ENCODE results near the gene PDE8B.

PDE8B gene

DNA sequence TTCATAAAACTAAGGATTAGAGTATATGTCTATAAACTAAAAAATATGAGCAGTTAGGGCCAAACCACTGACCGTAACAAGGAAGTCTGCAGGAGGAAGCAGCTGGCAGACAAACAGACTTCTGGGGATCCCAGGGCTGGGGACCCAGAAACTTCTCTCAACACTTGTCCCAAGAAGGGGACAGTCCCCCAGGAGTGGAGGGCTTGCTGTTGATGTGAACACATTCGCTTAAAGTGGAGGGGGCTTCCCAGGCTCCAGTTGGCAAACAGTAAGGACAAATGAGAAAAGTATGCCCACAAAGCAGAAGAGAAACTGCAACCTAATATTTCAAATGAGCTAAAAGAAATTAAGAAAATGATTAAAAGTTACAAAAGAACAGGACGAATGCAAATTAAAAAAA is 83.7 kb downstream of the PDE8B start:
- DNase-seq (ENCODE audit: low read depth): no peak

DNA sequence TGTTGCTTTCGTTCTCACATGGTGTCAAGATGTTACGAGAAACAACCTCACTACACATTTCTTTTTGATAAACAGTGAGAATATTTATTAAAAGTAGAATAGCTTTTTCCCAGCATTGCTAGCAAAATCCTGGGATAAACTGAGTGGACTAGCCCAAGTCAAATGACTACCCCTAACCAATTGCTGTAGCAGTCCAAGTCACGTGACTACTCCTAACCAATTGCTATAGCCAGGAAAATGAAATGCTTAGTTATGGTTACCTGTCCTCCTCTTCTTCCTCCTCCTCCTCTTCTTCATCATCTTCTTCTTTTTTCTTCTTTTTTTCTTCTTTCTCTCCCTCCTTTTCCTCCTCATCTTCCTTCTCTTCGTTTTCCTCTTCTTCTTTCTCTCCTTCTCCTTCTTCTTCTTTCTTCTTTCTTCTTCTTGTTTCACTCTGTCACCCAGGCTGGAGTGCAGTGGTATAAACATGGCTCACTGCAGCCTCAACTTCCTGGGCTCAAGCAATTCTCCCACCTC is 85.4 kb downstream of the PDE8B start:
- DNase-seq (ENCODE audit: low read depth): no peak

- no peak for DNase-seq (ENCODE audit: low read depth)
Observed at GRCh38 chr5:77298146-77298545, 87.7 kb downstream of the PDE8B start.

- no peak for DNase-seq (ENCODE audit: low read depth)
Observed at GRCh38 chr5:77300451-77300850, 90.0 kb downstream of the PDE8B start.

GRCh38 chr5:77301447-77301883 is 91.0 kb downstream of the PDE8B start:
- DNase-seq (ENCODE audit: low read depth): no peak

- DNase-seq (ENCODE audit: low read depth): no peak
Observed at GRCh38 chr5:77302247-77302646, 91.8 kb downstream of the PDE8B start.

- DNase-seq (ENCODE audit: low read depth): no peak
Observed at GRCh38 chr5:77302653-77303052, 92.2 kb downstream of the PDE8B start.

DNA sequence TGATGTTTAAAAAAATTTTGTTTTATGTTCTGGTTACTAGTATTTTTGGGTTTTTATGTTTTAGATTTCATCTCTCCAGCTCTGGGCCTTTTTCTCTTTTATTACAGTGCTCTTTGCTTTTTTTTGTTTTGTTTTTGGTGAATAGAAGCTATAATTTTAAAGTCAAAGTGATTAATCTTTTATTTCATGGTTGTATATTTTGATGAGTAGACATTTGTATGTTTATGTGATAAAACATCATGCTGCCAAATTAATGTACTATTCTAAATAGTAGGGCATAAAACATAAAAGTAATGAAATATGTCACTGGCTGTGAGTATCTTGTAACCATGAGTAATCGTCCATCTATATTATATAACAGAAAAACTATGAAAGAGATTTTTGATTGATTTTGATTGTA is 93.9 kb downstream of the PDE8B start:
- no peak for DNase-seq (ENCODE audit: low read depth)

DNA sequence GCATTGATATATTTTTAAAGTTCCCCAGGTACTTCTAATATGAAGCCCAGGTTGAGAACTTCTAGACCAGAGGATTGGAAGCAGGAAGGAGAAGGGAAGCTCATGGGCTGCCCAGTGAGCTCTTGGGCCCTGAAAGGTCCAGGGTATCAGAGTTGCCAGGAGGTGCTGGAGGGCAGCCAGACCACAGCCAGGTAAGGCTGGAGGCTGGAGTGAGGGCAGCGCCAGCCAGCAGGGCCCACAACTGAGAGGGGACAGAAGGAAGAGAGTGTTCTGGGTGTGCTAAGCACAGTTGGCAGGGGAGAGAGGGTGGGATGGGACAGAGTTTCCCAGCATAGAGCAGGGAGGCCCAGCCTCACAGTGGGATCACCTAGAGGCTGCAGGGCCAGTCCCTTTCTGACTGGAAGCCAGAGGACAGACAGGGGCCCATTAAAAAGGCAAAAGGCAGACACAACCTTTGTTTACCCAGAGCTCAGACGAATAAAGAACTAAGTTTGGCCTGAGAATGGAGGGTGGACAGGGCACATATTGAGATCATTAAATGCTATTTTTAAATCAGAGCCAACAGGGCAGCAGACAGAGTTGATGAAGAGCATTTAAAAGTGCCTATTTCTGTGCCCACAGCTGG is 94.9 kb downstream of the PDE8B start:
- no peak for DNase-seq (ENCODE audit: low read depth)

DNA sequence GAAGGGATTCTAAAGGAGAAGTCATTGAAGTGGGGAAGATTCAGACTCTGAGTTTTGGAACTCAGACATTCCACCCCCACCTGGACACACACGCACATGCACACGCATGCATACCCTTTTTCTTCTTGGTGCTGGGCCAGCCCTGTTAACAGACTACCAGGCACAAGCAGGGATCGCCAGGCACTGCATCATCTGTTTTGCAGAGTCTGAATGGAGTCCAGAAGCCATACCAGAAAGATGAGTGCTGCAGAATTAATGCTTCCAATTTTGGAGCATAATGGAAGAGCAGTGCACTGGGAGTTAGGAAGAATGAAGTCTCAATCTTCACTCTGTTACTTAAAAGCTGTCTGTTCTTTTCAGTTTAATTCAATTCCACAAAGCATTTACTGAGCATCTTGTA is 95.5 kb downstream of the PDE8B start:
- DNase-seq (ENCODE audit: low read depth): no peak

DNA sequence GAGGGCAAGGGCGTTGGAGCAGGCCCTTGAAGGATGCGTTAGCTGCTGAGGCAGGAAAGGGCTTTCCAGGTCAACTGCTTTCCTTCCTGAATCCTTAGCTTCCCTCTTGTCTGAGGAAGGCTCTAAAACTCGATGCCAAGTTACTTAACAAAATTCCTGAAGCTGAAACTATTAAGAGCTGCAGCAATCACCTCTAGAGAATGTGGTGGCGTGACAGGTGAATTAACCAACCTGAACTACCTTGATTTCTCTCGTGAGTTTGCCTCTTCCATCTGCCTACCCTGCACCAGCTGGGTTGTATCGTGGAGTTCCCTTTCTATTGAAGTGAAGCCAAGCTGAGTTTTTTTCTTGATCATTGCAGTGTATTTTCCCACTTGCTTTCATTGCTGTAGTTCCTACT is 96.1 kb downstream of the PDE8B start:
- DNase-seq (ENCODE audit: low read depth): no peak

DNA sequence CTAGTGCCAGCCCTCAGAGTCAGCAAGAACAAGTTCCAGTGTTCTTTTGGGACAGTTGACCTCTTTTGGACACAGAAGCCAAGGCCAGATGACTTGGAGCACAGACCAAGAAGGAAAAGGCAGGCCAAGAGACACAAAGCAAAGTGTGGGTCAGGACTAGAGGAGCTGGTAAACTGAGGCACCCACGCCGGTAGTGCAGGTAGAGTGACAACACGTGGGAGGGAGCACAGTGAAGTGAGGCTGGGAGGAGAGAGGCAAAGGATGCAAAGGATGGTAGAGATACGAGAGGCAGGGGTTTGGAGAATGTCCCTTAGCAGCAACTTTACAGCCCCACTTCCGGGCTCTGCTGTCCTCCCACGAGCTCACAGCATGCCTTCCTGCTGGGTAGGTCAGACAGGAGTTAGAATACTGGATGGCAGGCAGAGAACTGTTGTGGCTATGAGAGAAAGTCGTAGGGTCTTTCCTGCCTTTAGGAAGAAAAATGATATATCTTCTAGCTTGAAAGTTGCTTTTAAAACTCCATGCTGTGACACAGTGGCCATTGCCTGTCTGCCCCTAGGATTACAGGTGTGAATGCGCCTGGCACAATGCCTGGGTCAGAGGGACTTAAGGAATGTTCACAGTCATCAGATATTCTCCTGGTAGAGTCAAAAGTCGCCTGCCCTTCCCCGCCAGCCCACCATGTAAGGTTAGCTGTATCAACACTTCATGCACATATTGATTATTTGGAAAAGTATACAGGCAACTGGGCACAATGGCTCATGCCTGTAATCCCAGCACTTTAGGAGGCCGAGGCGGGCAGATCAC is 97.9 kb downstream of the PDE8B start:
- no peak for DNase-seq (ENCODE audit: low read depth)

DNA sequence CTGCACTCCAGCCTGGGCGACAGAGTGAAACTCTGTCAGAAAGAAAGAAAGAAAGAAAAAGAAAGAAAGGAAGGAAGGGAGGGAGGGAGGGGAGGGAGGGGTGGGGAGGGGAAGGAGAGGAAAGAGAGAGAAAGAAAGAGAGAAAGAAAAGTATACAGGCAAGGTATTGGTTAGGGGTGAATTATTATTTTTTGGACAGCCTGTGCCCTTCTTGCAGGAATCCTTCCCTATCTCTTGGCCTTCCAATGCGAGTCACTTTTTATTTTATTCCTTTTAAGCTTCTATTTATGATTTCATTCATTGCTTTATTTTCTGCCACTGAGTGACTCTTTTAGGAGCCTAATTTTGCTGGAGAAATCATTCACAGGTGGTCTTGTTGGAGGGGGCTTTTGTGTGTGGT is 98.7 kb downstream of the PDE8B start:
- DNase-seq (ENCODE audit: low read depth): no peak

DNA sequence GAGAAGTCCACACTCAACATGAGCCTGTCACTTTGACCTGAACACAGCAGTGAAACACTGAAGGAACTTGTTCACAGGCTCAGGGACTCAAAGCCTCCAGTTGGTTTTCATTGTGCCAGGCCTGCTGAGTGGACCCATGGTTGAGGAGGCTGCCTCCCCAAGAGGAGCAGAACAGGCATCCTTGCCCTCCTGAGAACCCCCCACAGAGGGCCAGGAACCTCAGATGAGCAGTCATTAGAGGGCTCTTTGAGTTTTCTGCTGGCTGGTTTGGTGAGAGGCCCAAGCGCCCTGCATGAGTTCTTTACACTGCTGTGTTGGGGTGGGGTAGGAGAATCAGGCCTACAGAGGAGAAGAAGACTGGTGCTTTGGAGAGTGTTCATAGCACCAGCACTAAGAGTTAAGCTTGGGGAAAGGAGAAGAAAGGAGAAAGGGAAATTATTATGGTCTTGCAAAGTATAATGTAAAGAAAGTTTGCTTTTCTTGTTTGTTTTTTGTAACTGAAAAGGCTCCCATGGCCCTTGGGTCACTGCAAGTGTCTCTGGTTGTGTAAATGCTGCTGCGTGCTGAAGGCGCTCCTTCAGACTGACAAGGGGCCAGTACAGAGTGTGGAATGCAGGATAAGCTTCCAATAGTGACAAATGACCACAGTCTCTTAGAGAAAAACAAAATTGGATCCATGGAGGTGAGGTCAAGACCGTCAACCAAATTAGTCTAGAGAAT is 100.2 kb downstream of the PDE8B start:
- DNase-seq (ENCODE audit: low read depth): no peak

DNA sequence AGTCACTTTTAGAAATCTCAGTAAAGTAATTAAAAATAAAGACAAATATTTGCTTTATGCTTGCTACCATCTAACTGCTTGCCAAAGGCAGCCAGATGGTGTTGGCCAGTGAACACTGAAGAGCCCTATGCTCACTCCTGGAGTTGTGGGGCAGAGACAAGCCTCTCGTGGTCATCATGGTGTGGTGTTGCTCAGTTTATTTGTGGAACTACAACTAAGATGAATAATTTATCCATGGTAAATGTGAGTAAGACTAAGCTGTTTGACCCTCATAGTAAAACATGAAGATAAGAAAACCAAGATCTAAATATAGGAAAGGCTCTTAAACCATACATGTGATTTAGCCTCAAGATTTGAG is 100.7 kb downstream of the PDE8B start:
- DNase-seq (ENCODE audit: low read depth): no peak

DNA sequence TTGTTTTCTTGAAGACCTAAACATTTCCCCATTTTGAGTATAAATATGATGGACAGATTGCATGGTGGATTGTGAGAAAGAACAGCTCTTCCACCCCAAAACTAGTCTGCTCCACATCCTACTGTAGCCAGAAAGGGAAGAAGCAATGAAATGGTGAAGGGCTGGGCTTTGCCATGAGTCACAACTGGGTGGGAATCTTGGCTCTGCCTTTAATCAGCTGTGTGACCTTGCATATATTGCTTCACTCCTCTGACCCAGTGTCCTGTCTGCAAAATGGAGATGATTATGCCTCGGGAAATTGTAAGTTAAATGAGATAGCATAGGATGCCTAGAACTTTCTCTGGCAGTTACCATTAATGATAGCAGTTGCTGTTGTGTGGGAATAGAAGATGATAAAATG is 101.9 kb downstream of the PDE8B start:
- DNase-seq (ENCODE audit: low read depth): no peak

- DNase-seq (ENCODE audit: low read depth): no peak
Observed at GRCh38 chr5:77316871-77317661, 106.6 kb downstream of the PDE8B start.

DNA sequence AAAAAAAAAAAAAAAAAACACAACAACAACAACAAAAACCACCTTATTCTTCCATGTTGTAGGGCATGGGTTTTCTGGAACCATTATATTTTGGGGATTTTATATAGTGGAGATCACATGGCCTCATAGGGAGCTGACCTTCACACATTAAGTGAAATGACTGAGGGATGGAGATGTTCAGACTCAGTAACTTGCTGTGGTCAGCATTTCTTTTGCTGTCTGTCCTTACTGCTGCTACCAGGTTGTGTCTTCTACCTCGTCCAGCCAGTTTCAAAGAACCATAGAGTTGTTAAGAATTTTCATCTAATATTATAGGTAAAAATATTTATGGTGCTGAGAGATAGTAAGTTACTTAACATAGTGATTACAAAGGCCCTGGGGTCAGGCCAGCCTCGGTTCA is 107.6 kb downstream of the PDE8B start:
- no peak for DNase-seq (ENCODE audit: low read depth)

DNA sequence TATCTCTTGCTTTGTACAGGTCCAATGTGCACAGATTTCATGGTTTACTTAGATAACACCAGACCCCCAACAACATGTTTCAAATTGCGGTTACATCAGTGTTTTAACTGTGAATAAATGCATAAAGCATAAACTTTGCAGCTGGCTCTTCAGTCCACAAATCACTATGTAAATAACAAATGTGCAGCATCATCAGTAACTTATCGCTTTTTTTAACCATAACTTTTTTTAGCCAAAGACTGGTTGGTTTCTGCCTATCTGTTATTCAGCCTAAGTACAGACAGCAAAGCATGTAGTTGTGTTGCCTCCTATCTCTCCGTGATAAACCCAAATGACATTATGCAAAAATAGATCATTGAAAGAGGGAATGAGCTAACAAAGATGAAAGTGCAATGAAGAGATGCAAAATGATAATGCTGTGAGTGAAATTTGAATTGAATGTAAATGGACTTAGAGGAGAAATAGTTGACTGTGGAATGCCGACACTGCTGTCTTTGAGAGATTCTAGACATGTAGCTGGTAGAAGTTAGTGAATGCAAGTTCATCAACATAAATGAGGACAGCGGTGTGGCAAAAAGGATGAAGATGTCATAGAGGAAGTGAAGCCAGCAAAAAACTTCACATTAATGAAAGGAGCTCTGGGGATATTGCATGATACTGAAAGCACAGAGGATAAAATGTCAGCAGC is 108.8 kb downstream of the PDE8B start:
- no peak for DNase-seq (ENCODE audit: low read depth)

- DNase-seq (ENCODE audit: low read depth): no peak
Observed at GRCh38 chr5:77321793-77322394, 111.4 kb downstream of the PDE8B start.

DNA sequence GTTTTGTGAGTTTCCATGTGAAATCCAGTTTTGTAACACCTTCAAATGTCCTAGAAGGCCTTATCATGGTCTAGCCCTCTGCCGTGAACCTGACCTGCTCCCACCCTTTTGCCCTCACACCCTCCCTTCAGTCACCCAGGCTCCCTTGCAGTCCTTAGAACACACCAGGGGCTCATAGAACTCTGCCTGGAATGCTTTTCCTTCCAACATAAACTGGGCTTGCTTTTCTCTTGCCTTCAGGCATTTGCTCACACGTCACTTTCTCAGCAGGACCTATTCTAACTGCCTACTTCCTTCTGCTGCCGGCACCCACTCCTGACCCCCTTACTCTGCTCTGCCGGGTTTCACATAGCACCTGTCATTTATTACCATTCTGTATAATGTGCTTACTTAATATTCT is 111.9 kb downstream of the PDE8B start:
- DNase-seq (ENCODE audit: low read depth): no peak

Measured in non-pigmented ciliary epithelial cell (primary cell).